ENCODE results near the gene GSTA4.
"Not testable (repeated sequence)": the region's sequence is repeated elsewhere in the genome, so short reads cannot be mapped to it uniquely, and the experiment has no call there.

Gene GSTA4

GRCh38 chr6:53014063-53014462 is 19.0 kb upstream of the GSTA4 start:
- DNase-seq (ENCODE audit: low read depth) = no peak

GRCh38 chr6:53011979-53012378 is 16.9 kb upstream of the GSTA4 start:
- peak; percentile 4 for DNase-seq (ENCODE audit: low read depth)

GRCh38 chr6:53010504-53010903 is 15.4 kb upstream of the GSTA4 start:
- no peak for DNase-seq (ENCODE audit: low read depth)

GRCh38 chr6:53009511-53009910 is 14.4 kb upstream of the GSTA4 start:
- DNase-seq (ENCODE audit: low read depth) = no peak

- DNase-seq (ENCODE audit: low read depth) = no peak
These were observed 14.0 kb upstream of the GSTA4 start for GRCh38 chr6:53009056-53009455.

- not testable (repeated sequence) for DNase-seq (ENCODE audit: low read depth)
These were observed 13.2 kb upstream of the GSTA4 start for GRCh38 chr6:53008192-53008687.

- DNase-seq (ENCODE audit: low read depth) = no peak
These were observed 10.7 kb upstream of the GSTA4 start for GRCh38 chr6:53005663-53006250.

GRCh38 chr6:52999456-52999855 is 4.4 kb upstream of the GSTA4 start:
- DNase-seq (ENCODE audit: low read depth) = no peak

GRCh38 chr6:52998603-52999002 is 3.5 kb upstream of the GSTA4 start:
- no peak for DNase-seq (ENCODE audit: low read depth)

- DNase-seq (ENCODE audit: low read depth) = peak; percentile 86
These were observed 995 bp upstream of the GSTA4 start for GRCh38 chr6:52995913-52996645.

- no peak for DNase-seq (ENCODE audit: low read depth)
These were observed 320 bp downstream of the GSTA4 start for GRCh38 chr6:52994839-52995088.

- DNase-seq (ENCODE audit: low read depth) = peak; percentile 71
These were observed 849 bp downstream of the GSTA4 start for GRCh38 chr6:52994031-52994838.

GRCh38 chr6:52992980-52993920 is 1.8 kb downstream of the GSTA4 start:
- DNase-seq (ENCODE audit: low read depth) = peak; percentile 60

GRCh38 chr6:52990342-52990741 is 4.7 kb downstream of the GSTA4 start:
- DNase-seq (ENCODE audit: low read depth) = peak; percentile 54

- DNase-seq (ENCODE audit: low read depth) = no peak
These were observed 9.9 kb downstream of the GSTA4 start for GRCh38 chr6:52985228-52985627.

GRCh38 chr6:52984247-52984646 is 10.8 kb downstream of the GSTA4 start:
- DNase-seq (ENCODE audit: low read depth) = peak; percentile 4

GRCh38 chr6:52983159-52983848 is 11.8 kb downstream of the GSTA4 start:
- DNase-seq (ENCODE audit: low read depth) = no peak

- no peak for DNase-seq (ENCODE audit: low read depth)
These were observed 12.4 kb downstream of the GSTA4 start for GRCh38 chr6:52982680-52983079.

GRCh38 chr6:52981222-52981900 is 13.7 kb downstream of the GSTA4 start:
- no peak for DNase-seq (ENCODE audit: low read depth)

- no peak for DNase-seq (ENCODE audit: low read depth)
These were observed 18.5 kb downstream of the GSTA4 start for GRCh38 chr6:52976591-52977035.

- no peak for DNase-seq (ENCODE audit: low read depth)
These were observed 18.9 kb downstream of the GSTA4 start for GRCh38 chr6:52976149-52976548.

Data from ELR (cell line).